ENCODE measurements around the gene CMTM5.
"Not testable (repeated sequence)": the region's sequence is repeated elsewhere in the genome, so short reads cannot be mapped to it uniquely, and the experiment has no call there.

The CMTM5 gene

GRCh38 chr14:23399136-23399535, 22.3 kb downstream of the CMTM5 start:
- Histone ChIP-seq H3K79me2 (ENCODE audit: insufficient read depth, low read length) (no peaks in the 10 kb centered on the region), H3K9ac (ENCODE audit: low read depth, low read length) (no peak overlapping the region), H2AFZ (ENCODE audit: low read depth, low read length) (no peak overlapping the region), H3K27me3 (ENCODE audit: insufficient read depth, low read length, poor library complexity) (peaks cover 12% of the 10 kb centered on the region), H4K20me1 (ENCODE audit: insufficient read depth, low read length) (no peaks in the 10 kb centered on the region; the same call in 1 of the 2 replicates), H3K27ac (ENCODE audit: low read length) (no peak overlapping the region), H3K9me3 (ENCODE audit: insufficient read depth, low read length, severe bottlenecking) (no peaks in the 10 kb centered on the region), H3K4me2 (ENCODE audit: insufficient read depth, low read length) (no peak overlapping the region), H3K4me3 (ENCODE audit: low read depth in 1 of 2, low read length in 2 of 2) (no peak overlapping the region), H3K36me3 (ENCODE audit: insufficient read depth, low read length) (no peaks in the 10 kb centered on the region), H3K4me1 (ENCODE audit: insufficient read depth, low read length) (no peaks in the 10 kb centered on the region)
- DNase-seq (no peak), ATAC-seq (ENCODE audit: insufficient read depth, low read depth) (no peak)
- TF ChIP-seq EZH2 (IDR thresholded peaks at IDR 0.05; ENCODE audit: borderline replicate concordance, low read depth, low read length, severe bottlenecking) = no peak
- TF ChIP-seq CTCF (IDR thresholded peaks at IDR 0.05; ENCODE audit: borderline replicate concordance, extremely low read depth, low read length, poor library complexity, severe bottlenecking) = no peak

- TF ChIP-seq CTCF (IDR thresholded peaks at IDR 0.05; ENCODE audit: borderline replicate concordance, extremely low read depth, low read length, poor library complexity, severe bottlenecking) (no peak), EZH2 (IDR thresholded peaks at IDR 0.05; ENCODE audit: borderline replicate concordance, low read depth, low read length, severe bottlenecking) (no peak)
- Histone ChIP-seq H3K4me3 (ENCODE audit: low read depth in 1 of 2, low read length in 2 of 2) (no peak overlapping the region), H2AFZ (ENCODE audit: low read depth, low read length) (no peak overlapping the region), H3K27ac (ENCODE audit: low read length) (no peak overlapping the region), H3K79me2 (ENCODE audit: insufficient read depth, low read length) (no peaks in the 10 kb centered on the region), H3K4me1 (ENCODE audit: insufficient read depth, low read length) (no peaks in the 10 kb centered on the region), H3K9ac (ENCODE audit: low read depth, low read length) (no peak overlapping the region), H3K4me2 (ENCODE audit: insufficient read depth, low read length) (no peak overlapping the region), H3K9me3 (ENCODE audit: insufficient read depth, low read length, severe bottlenecking) (no peaks in the 10 kb centered on the region), H3K27me3 (ENCODE audit: insufficient read depth, low read length, poor library complexity) (peaks cover 16% of the 10 kb centered on the region), H3K36me3 (ENCODE audit: insufficient read depth, low read length) (no peaks in the 10 kb centered on the region), H4K20me1 (ENCODE audit: insufficient read depth, low read length) (no peaks in the 10 kb centered on the region; the same call in 1 of the 2 replicates)
- no peak for ATAC-seq (ENCODE audit: insufficient read depth, low read depth)
- DNase-seq = no peak
Measured at GRCh38 chr14:23399591-23399990, 22.7 kb downstream of the CMTM5 start.

- not testable (repeated sequence) for H2AFZ ChIP-seq (ENCODE audit: low read depth, low read length); H3K4me2 ChIP-seq (ENCODE audit: insufficient read depth, low read length); H4K20me1 ChIP-seq (ENCODE audit: insufficient read depth, low read length); H3K4me1 ChIP-seq (ENCODE audit: insufficient read depth, low read length); H3K27ac ChIP-seq (ENCODE audit: low read length); DNase-seq; H3K9me3 ChIP-seq (ENCODE audit: insufficient read depth, low read length, severe bottlenecking); H3K36me3 ChIP-seq (ENCODE audit: insufficient read depth, low read length); H3K9ac ChIP-seq (ENCODE audit: low read depth, low read length); H3K4me3 ChIP-seq (ENCODE audit: low read depth in 1 of 2, low read length in 2 of 2); ATAC-seq (ENCODE audit: insufficient read depth, low read depth); H3K79me2 ChIP-seq (ENCODE audit: insufficient read depth, low read length)
- H3K27me3 ChIP-seq (ENCODE audit: insufficient read depth, low read length, poor library complexity) = peaks cover 15% of the 10 kb centered on the region
Measured at GRCh38 chr14:23400496-23401149, 23.8 kb downstream of the CMTM5 start.

DNA sequence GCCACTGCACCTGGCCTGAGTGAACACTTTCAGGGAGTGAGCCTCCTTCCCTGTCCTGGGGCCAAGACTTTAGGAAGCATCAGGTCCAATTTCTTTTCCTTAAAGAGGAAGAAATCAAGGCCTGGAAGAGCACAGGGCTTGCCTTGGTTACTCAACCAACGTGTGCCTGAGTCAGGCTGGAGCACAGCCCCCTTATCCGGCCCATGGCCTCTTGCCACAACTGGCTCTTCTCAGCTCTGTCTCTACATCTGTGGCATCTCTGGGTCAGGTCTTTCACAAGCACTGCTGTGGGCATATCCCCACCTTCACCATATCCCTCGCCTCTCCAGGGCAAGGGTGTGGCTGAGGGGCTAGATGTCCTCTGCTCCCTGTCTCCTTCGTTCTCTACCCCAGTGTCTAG, 24.4 kb downstream of the CMTM5 start:
- Histone ChIP-seq H3K4me2 (ENCODE audit: insufficient read depth, low read length) (no peak overlapping the region), H4K20me1 (ENCODE audit: insufficient read depth, low read length) (no peaks in the 10 kb centered on the region; the same call in 1 of the 2 replicates), H3K27ac (ENCODE audit: low read length) (no peak overlapping the region), H3K36me3 (ENCODE audit: insufficient read depth, low read length) (no peaks in the 10 kb centered on the region), H3K4me3 (ENCODE audit: low read depth in 1 of 2, low read length in 2 of 2) (no peak overlapping the region), H3K4me1 (ENCODE audit: insufficient read depth, low read length) (no peaks in the 10 kb centered on the region), H2AFZ (ENCODE audit: low read depth, low read length) (no peak overlapping the region), H3K9me3 (ENCODE audit: insufficient read depth, low read length, severe bottlenecking) (no peaks in the 10 kb centered on the region), H3K27me3 (ENCODE audit: insufficient read depth, low read length, poor library complexity) (peaks cover 15% of the 10 kb centered on the region), H3K79me2 (ENCODE audit: insufficient read depth, low read length) (no peaks in the 10 kb centered on the region), H3K9ac (ENCODE audit: low read depth, low read length) (no peak overlapping the region)
- no peak for ATAC-seq (ENCODE audit: insufficient read depth, low read depth)
- TF ChIP-seq EZH2 (IDR thresholded peaks at IDR 0.05; ENCODE audit: borderline replicate concordance, low read depth, low read length, severe bottlenecking) (no peak), CTCF (IDR thresholded peaks at IDR 0.05; ENCODE audit: borderline replicate concordance, extremely low read depth, low read length, poor library complexity, severe bottlenecking) (no peak)
- DNase-seq = no peak

Data from DND-41 (cell line).